ENCODE data around the gene RPL18A.
"Not testable (repeated sequence)": the region's sequence is repeated elsewhere in the genome, so short reads cannot be mapped to it uniquely, and the experiment has no call there.

RPL18A gene

GRCh38 chr19:17866964-17867486, 7.3 kb downstream of the RPL18A start:
- no peak for DNase-seq

- DNase-seq: no peak
These were observed 9.0 kb downstream of the RPL18A start for GRCh38 chr19:17868669-17869068.

- DNase-seq: no peak
These were observed 9.5 kb downstream of the RPL18A start for GRCh38 chr19:17869114-17869608.

GRCh38 chr19:17871032-17871877, 11.5 kb downstream of the RPL18A start:
- no peak for DNase-seq

- DNase-seq: no peak
These were observed 12.2 kb downstream of the RPL18A start, which contains the start of gene SLC5A5 for GRCh38 chr19:17871878-17872250. TSS of gene SLC5A5 (plus strand) at chr19:17871945. CDS start at chr19:17872320, 375 bp downstream.

GRCh38 chr19:17872251-17873001, 12.7 kb downstream of the RPL18A start:
- no peak for DNase-seq

GRCh38 chr19:17873786-17874757, 14.4 kb downstream of the RPL18A start:
- peak; percentile 38 for DNase-seq

- DNase-seq: no peak
These were observed 15.0 kb downstream of the RPL18A start for GRCh38 chr19:17874758-17875135.

- no peak for DNase-seq
These were observed 18.0 kb downstream of the RPL18A start for GRCh38 chr19:17877696-17878095.

- DNase-seq: no peak
These were observed 19.8 kb downstream of the RPL18A start for GRCh38 chr19:17879466-17879865.

GRCh38 chr19:17881701-17882100, 22.0 kb downstream of the RPL18A start:
- no peak for DNase-seq

GRCh38 chr19:17883627-17884410, 24.1 kb downstream of the RPL18A start:
- DNase-seq: no peak

GRCh38 chr19:17886515-17886914, 26.8 kb downstream of the RPL18A start:
- DNase-seq: no peak

- not testable (repeated sequence) for DNase-seq
These were observed 27.5 kb downstream of the RPL18A start for GRCh38 chr19:17887221-17887620.

GRCh38 chr19:17888260-17888659, 28.6 kb downstream of the RPL18A start:
- DNase-seq: no peak

GRCh38 chr19:17889609-17890214, 30.0 kb downstream of the RPL18A start:
- no peak for DNase-seq

- DNase-seq: no peak
These were observed 34.1 kb downstream of the RPL18A start for GRCh38 chr19:17893766-17894165.

- no peak for DNase-seq
These were observed 43.0 kb downstream of the RPL18A start for GRCh38 chr19:17902701-17903100.

GRCh38 chr19:17908244-17908643, 48.5 kb downstream of the RPL18A start:
- DNase-seq: no peak

GRCh38 chr19:17909003-17909732, 49.5 kb downstream of the RPL18A start:
- DNase-seq: no peak

All from NCI-H2227 treated with DMSO at 0.1 percent for 48 hours (cell line).